ENCODE results near the gene IL19. TPM values are rescaled to one million over a fixed set of nuclear protein-coding genes. Genes with fewer than 3 reads are reported as not detected.

IL19 gene
- total and polyA plus RNA-seq, 9 of the 15 experiments (the other 6 are each of a cell fraction or from before 2014, with no cell fraction given): not detected

- WGBS (ENCODE audit: insufficient coverage, low coverage, missing lambda C conversion rate): 6% methylated on average over 5 of the region's 5 CpGs
- ChIA-PET POLR2A (interaction anchor here (1.4 to 1.8 kb wide), 3 partner anchors 11 to 224 kb away, joined by 4 to 7 read pairs (median 6); partner anchors contain the start of gene DYRK3), CTCF (ENCODE audit: low intra/inter-chr PET ratio) (no interaction called here)
- no TSS peak for BruUV-seq (replicated peaks)
- ATAC-seq (no peak), FAIRE-seq (no peak), DNase-seq (ENCODE audit: extremely low read depth in 1 of 4, low spot score in 3 of 4) (no peak)
- peaks cover 12 to 30% of the 10 kb centered on the region in 2 experiments for H3K27me3 ChIP-seq (ENCODE audit: control insufficient read depth in 2 of 2, insufficient read depth in 2 of 2, low read length in 2 of 2)
- no peaks in the 10 kb centered on the region for H3K79me2 ChIP-seq (ENCODE audit: control insufficient read depth, insufficient read depth, low read length)
- in situ Hi-C loops (cut with MboI) (no loop called here), intact Hi-C loops (cut with micrococcal nuclease) (no loop called here)
- no peak overlapping the region for H3K4me3 ChIP-seq
- H3K4me2 ChIP-seq (ENCODE audit: insufficient read depth, low read length): peak overlapping the region; percentile 27; the same call in 1 of the 2 replicates
- H2AFZ ChIP-seq (ENCODE audit: low read depth, low read length): peak overlapping the region; percentile 11
- H3K9me1 ChIP-seq (ENCODE audit: control insufficient read depth, insufficient read depth, low read length): no peaks in the 10 kb centered on the region
- no peaks in the 10 kb centered on the region for H4K20me1 ChIP-seq (replicated peaks; ENCODE audit: control insufficient read depth, insufficient read depth, low read length)
- H3K9ac ChIP-seq (ENCODE audit: insufficient read depth in 1 of 2, low read depth in 2 of 2, low read length in 2 of 2): no peak overlapping the region
- no peak overlapping the region for H3K27ac ChIP-seq (ENCODE audit: extremely low read depth, low read depth, low read length)
- H3K4me1 ChIP-seq (replicated peaks in 1 of 2; ENCODE audit: control insufficient read depth in 2 of 2, insufficient read depth in 2 of 2, low read length in 2 of 2): no peaks in the 10 kb centered on the region
- no peaks in the 10 kb centered on the region for H3K9me3 ChIP-seq (replicated peaks; ENCODE audit: control insufficient read depth, insufficient read depth, low read depth, low read length)
- H3K36me3 ChIP-seq (ENCODE audit: control insufficient read depth, insufficient read depth, low read length): no peaks in the 10 kb centered on the region
- TF ChIP-seq STAT5A (IDR thresholded peaks at IDR 0.05; ENCODE audit: borderline replicate concordance, low read length): no peak
- no peak for TF ChIP-seq ZNF79 (CRISPR knock-in tag; IDR thresholded peaks at IDR 0.05; ENCODE audit: low read depth)
- TF ChIP-seq GABPA (tag; conservative IDR thresholded peaks at IDR 0.05; ENCODE audit: low read depth): peak; percentile 67
- TF ChIP-seq TEAD2 (tag; IDR thresholded peaks at IDR 0.05): no peak
- TF ChIP-seq CHD7 (IDR thresholded peaks at IDR 0.05; ENCODE audit: low read depth, low read length): no peak
Measured at GRCh38 chr1:206859082-206859521, 88.5 kb downstream of the IL19 start.

All from K562 (cell line).